AML-193 (cell line): ENCODE measurements around the gene PRAMEF12.
"Not testable (repeated sequence)": the region's sequence is repeated elsewhere in the genome, so short reads cannot be mapped to it uniquely, and the experiment has no call there.

ENCODE experiments used
- DNase-seq, 2 experiments: peaks; one replicate each; lab custom pipeline; 2025; lab: John Stamatoyannopoulos, UW

Gene PRAMEF12

GRCh38 chr1:12771186-12771585 lies 2.4 kb upstream of the PRAMEF12 start:
- no peak for DNase-seq

DNA sequence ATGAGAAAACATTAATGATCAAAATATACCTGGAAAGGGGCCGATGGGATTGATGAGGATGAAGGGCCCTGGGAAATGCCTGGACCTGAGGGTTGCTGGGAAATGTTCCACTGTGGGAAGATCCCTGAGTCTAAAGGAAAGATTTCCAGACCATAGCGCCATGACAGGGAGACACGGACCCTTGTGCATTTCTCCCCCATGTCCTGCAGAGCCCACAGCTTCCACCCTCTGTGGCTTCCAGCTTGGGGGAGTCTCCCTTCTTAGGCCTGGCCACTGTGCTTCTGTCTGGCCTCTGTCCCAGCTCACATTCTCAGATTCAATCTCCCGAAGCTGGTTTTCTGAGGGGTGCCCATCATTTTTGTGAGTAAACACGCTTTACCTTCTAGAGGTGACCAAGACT lies 1.0 kb upstream of the PRAMEF12 start:
- no peak for DNase-seq

DNA sequence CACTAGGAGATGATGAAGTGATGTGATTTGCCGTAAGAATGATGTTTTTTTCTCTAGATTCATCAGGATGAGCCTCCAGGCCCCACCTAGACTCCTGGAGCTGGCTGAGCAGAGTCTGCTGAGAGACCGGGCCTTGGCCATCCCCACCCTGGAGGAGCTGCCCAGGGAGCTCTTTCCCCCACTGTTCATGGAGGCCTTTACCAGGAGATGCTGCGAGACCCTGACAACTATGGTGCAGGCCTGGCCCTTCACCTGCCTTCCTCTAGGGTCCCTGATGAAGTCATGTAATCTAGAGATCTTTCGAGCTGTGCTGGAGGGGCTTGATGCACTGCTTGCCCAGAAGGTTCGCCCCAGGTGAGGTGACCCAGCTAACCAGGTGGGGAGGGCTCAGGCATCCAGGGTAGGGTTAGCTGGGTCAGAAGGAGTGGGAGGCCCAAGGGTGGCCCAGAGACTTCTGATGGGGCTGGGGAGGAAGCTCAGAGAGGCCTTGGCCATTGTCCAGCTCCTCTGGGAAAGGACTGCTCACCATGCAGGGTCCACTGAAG lies 1.3 kb downstream of the PRAMEF12 start:
- DNase-seq: no peak

- DNase-seq: no peak
These were observed 1.9 kb downstream of the PRAMEF12 start for GRCh38 chr1:12775443-12775842.

- no peak for DNase-seq
These were observed 3.4 kb downstream of the PRAMEF12 start for GRCh38 chr1:12776801-12777557.

DNA sequence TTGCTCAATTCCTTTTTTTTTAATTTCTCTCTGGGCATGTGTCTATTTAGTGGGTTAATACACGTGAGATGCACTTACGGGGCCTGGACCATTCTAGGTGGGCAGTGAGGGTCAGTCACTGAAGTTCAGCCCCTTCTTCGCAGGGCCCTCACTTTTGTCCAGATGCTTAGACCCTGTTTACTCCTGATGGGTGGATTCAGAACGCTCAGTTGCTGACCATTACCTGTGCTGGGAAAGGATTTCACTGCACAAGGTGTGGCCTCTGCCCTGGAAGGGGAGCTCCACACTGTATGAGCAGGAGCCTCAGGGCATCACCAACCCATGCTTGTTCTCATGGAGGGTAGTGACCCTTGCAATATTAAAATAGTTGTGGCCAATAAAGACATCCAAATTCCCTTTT lies 4.5 kb downstream of the PRAMEF12 start:
- DNase-seq: no peak

GRCh38 chr1:12778907-12779306 lies 5.4 kb downstream of the PRAMEF12 start:
- no peak for DNase-seq

DNA sequence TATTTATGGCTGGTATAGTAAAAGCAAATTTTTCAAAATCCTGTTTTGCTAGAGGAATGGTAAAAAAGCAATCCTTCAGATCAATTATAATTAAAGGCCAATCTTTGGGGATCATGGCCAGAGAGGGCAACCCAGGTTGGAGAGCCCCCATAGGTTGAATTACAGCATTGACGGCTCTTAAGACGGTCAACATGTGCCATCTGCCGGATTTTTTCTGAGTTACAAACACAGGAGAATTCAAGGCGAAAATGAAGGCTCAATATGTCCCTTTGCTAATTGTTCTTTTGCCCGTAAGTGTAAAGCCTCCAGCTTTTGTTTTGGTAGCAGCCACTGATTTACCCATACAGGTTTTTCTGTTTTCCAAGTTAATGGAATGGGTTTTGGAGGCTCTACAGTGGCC lies 8.0 kb downstream of the PRAMEF12 start:
- DNase-seq: not testable (repeated sequence)

- DNase-seq: peak in 1 of 2 experiments; percentile 20
These were observed 10.2 kb downstream of the PRAMEF12 start for GRCh38 chr1:12783783-12784182.

DNA sequence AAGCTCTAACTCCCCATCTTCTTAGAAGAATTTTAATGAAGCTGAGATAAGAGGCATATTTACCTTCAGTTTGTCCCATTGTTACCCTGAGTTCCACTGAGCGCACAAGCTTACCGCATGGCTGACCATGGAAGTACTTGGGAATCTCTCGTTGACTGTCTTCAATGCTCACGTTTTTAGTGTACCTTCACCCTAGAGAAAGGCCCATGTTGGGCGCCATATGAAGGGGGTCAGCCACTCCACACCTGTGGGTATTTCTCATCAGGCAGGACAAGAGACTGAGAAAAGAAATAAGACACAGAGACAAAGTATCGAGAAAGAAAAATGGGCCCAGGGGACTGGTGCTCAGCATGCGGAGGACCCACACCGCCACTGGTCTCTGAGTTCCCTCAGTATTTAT lies 11.2 kb downstream of the PRAMEF12 start:
- not testable (repeated sequence) for DNase-seq

- DNase-seq: not testable (repeated sequence)
These were observed 17.6 kb downstream of the PRAMEF12 start, which contains the start of gene PRAMEF1 for GRCh38 chr1:12791097-12791496. TSS of gene PRAMEF1 (plus strand) at chr1:12791397. CDS start at chr1:12793228, 1,831 bp downstream.

DNA sequence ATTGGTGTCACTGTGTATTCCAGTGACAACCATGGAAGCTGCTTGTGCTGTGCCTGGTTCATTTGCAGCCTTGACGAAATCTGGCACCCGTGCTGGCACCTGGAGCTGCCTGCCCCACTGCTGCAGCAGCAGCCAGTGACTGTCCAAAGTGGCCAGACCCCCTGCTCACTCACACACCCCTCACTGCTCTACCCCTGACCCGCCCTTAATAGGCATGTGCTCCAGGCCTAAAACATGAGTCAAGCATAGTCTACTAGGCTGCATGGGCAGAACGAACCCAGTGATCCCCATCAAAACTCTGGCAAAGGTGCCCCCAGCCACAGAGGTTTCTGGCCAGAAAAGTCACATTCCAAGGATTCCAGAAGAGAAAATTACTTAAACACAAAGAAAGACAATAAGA lies 25.4 kb downstream of the PRAMEF12 start:
- DNase-seq: no peak

- DNase-seq: no peak
These were observed 26.2 kb downstream of the PRAMEF12 start for GRCh38 chr1:12799730-12800129.

- no peak for DNase-seq
These were observed 36.4 kb downstream of the PRAMEF12 start for GRCh38 chr1:12809933-12810332.

DNA sequence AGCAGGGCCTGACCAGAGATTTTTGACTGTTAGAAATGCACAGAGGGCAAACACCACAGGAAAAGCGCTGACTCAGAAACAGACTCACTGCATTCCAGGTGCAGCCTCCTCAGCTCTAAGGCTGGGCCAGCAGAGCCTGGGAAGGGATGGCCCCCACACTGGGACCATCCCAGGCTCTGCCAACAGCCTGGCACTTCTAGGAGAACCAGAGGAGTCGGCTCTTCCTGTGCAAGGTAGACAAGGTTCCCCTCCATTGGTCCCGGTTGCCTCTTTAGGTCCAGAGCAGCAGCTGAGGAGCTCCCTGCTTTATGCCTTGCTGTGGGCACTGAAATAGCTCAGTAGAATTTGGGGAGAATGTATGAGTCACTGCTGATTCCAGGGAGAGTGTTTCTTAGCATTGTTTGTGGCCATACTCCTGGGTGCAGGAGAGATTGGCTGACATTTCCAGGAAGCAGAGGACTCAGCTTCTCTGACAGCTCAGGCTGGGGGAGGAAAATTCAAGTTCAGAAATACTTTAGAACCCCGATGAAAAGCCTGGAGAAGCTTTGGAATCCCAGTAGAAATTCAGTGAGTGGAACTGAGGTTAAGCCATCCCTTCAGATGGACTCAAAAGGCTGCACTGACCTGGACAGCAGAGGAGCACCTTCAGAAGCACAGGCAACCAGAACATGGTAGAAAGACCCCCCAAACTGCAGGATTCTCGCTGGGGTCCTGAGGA lies 37.3 kb downstream of the PRAMEF12 start:
- no peak for DNase-seq

DNA sequence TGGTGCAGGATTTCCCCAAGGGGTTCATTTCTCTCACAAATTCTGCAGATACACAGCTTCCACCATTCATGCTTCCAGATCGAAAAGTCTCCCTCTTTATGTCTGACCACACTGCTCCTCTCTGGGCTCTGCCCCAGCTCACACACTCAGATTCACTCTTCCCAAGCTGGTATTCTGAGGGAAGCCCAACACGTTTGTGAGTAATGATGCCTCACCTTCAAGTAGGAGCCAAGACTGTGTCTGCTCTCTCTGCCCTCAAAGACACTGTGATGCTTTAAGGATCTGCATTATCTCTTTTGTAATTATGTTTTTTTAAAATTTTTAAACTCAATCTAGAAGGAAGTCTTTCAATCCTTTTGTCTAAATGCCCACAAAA lies 37.9 kb downstream of the PRAMEF12 start:
- no peak for DNase-seq

DNA sequence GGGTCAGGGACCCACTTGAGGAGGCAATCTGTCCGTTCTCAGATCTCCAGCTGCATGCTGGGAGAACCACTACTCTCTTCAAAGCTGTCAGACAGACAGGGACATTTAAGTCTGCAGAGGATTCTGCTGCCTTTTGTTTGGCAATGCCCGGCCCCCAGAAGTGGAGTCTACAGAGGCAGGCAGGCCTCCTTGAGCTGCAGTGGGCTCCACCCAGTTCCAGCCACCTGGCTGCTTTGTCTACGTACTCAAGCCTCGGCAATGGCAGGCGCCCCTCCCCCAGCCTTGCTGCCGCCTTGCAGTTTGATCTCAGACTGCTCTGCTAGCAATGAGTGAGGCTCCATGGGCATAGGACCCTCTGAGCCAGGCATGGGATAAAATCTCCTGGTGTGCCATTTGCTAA lies 45.5 kb downstream of the PRAMEF12 start:
- DNase-seq: not testable (repeated sequence)
